Activated naive CD4-positive, alpha-beta T cell treated with anti-CD3 and anti-CD28 coated beads for 36 hours (primary cell): Measurements from ENCODE around the gene SERINC3. TPM values are rescaled to one million over a fixed set of nuclear protein-coding genes. Genes with fewer than 3 reads are reported as not detected.

Experiments
- CTCF ChIA-PET: fragments of 350-600 bp; sonication (Branson Sonifier 250); formaldehyde crosslinking; loops from one replicate; lab custom pipeline; 2021; ENCODE audit warnings: antibody characterized with exemption; lab: Charles Lee
- DNase-seq: peaks from one replicate; pipeline ENCODE4 v3.0.0-alpha.2; 2020
- H3K27ac Mint-ChIP-seq: one replicate; pipeline ENCODE4 v1.8.0; 2021; ENCODE audit warnings: mild to moderate bottlenecking, mixed read lengths
- H3K27me3 Mint-ChIP-seq: one replicate; pipeline ENCODE4 v1.8.0; 2021; ENCODE audit warnings: low read depth, mixed read lengths
- H3K36me3 Mint-ChIP-seq: one replicate; pipeline ENCODE4 v1.8.0; 2021; ENCODE audit warnings: low read depth, mixed read lengths
- H3K4me1 Mint-ChIP-seq: one replicate; pipeline ENCODE4 v1.8.0; 2021; ENCODE audit warnings: low read depth, mixed read lengths
- H3K4me3 Mint-ChIP-seq: one replicate; pipeline ENCODE4 v1.8.0; 2021; ENCODE audit warnings: mild to moderate bottlenecking, moderate library complexity, mixed read lengths
- H3K9me3 Mint-ChIP-seq: one replicate; pipeline ENCODE4 v1.8.0; 2021; ENCODE audit warnings: mixed read lengths
- intact Hi-C: fragments of 100-400 bp; cut with micrococcal nuclease; formaldehyde crosslinking; loops from one replicate; pipeline ENCODE4 v1.15.1; 2023
- total RNA-seq, 2 experiments: library from RNA; stranded (reverse); gene quantifications; one replicate each; pipeline ENCODE4 v1.2.3, GENCODE V29; 2021

The SERINC3 gene
- total RNA-seq, 2 experiments from 2014 or later = 48.7 to 50.2 TPM

GRCh38 chr20:44488551-44488950, 33.3 kb downstream of the SERINC3 start:
- DNase-seq = no peak
- no peaks in the 10 kb centered on the region for H3K9me3 Mint-ChIP-seq
- H3K4me1 Mint-ChIP-seq = peaks cover 6% of the 10 kb centered on the region
- CTCF ChIA-PET = no interaction called here
- H3K27ac Mint-ChIP-seq = peak overlapping the region; percentile 52
- H3K4me3 Mint-ChIP-seq = no peak overlapping the region
- peaks cover 28% of the 10 kb centered on the region for H3K36me3 Mint-ChIP-seq
- intact Hi-C loops = no loop called here
- H3K27me3 Mint-ChIP-seq = no peaks in the 10 kb centered on the region

GRCh38 chr20:44485830-44486198, 36.1 kb downstream of the SERINC3 start:
- H3K4me1 Mint-ChIP-seq = peaks cover 6% of the 10 kb centered on the region
- H3K4me3 Mint-ChIP-seq = no peak overlapping the region
- peaks cover 33% of the 10 kb centered on the region for H3K36me3 Mint-ChIP-seq
- no peaks in the 10 kb centered on the region for H3K27me3 Mint-ChIP-seq
- H3K9me3 Mint-ChIP-seq = no peaks in the 10 kb centered on the region
- H3K27ac Mint-ChIP-seq = peak overlapping the region; percentile 13
- CTCF ChIA-PET = no interaction called here
- intact Hi-C loops = no loop called here
- no peak for DNase-seq

- peaks cover 6% of the 10 kb centered on the region for H3K4me1 Mint-ChIP-seq
- intact Hi-C loops = no loop called here
- DNase-seq = no peak
- no peaks in the 10 kb centered on the region for H3K9me3 Mint-ChIP-seq
- no peaks in the 10 kb centered on the region for H3K27me3 Mint-ChIP-seq
- H3K27ac Mint-ChIP-seq = peak overlapping the region; percentile 13
- peaks cover 35% of the 10 kb centered on the region for H3K36me3 Mint-ChIP-seq
- H3K4me3 Mint-ChIP-seq = no peak overlapping the region
- CTCF ChIA-PET = no interaction called here
These were observed 36.6 kb downstream of the SERINC3 start for GRCh38 chr20:44485078-44485829.

- H3K4me1 Mint-ChIP-seq = peaks cover 6% of the 10 kb centered on the region
- H3K27ac Mint-ChIP-seq = no peak overlapping the region
- peaks cover 23% of the 10 kb centered on the region for H3K36me3 Mint-ChIP-seq
- no peak overlapping the region for H3K4me3 Mint-ChIP-seq
- H3K27me3 Mint-ChIP-seq = no peaks in the 10 kb centered on the region
- no peak for DNase-seq
- intact Hi-C loops = no loop called here
- H3K9me3 Mint-ChIP-seq = no peaks in the 10 kb centered on the region
- CTCF ChIA-PET = interaction anchor here (0.7 kb wide), 1 partner anchor 127 kb away, joined by 3 read pairs; no protein-coding TSS in a partner anchor
These were observed 38.8 kb downstream of the SERINC3 start for GRCh38 chr20:44483112-44483511.

GRCh38 chr20:44481719-44482416, 40.0 kb downstream of the SERINC3 start:
- CTCF ChIA-PET = no interaction called here
- H3K27ac Mint-ChIP-seq = no peak overlapping the region

GRCh38 chr20:44480097-44480496, 41.8 kb downstream of the SERINC3 start:
- no peaks in the 10 kb centered on the region for H3K27me3 Mint-ChIP-seq

More at GRCh38 chr20:44481719-44482416, 40.0 kb downstream of the SERINC3 start:
- Mint-ChIP-seq H3K27me3 (no peaks in the 10 kb centered on the region), H3K4me3 (no peak overlapping the region), H3K36me3 (peaks cover 21% of the 10 kb centered on the region), H3K4me1 (peaks cover 10% of the 10 kb centered on the region), H3K9me3 (no peaks in the 10 kb centered on the region)
- intact Hi-C loops = no loop called here
- no peak for DNase-seq

GRCh38 chr20:44479643-44480042, 42.2 kb downstream of the SERINC3 start:
- Mint-ChIP-seq H3K27me3 (no peaks in the 10 kb centered on the region), H3K27ac (no peak overlapping the region), H3K9me3 (no peaks in the 10 kb centered on the region), H3K4me3 (no peak overlapping the region), H3K4me1 (peaks cover 20% of the 10 kb centered on the region), H3K36me3 (peaks cover 17% of the 10 kb centered on the region)
- intact Hi-C loops = loop anchor here (5.0 kb wide), 3 partner anchors 118 to 193 kb away; partner anchors contain the start of gene FITM2
- CTCF ChIA-PET = interaction anchor here (0.6 kb wide), 1 partner anchor 31 kb away, joined by 3 read pairs; no protein-coding TSS in a partner anchor
- no peak for DNase-seq

More at GRCh38 chr20:44480097-44480496, 41.8 kb downstream of the SERINC3 start:
- H3K4me1 Mint-ChIP-seq = peaks cover 19% of the 10 kb centered on the region
- H3K4me3 Mint-ChIP-seq = no peak overlapping the region
- intact Hi-C loops = no loop called here
- no peak overlapping the region for H3K27ac Mint-ChIP-seq
- DNase-seq = no peak
- no peaks in the 10 kb centered on the region for H3K9me3 Mint-ChIP-seq
- peaks cover 17% of the 10 kb centered on the region for H3K36me3 Mint-ChIP-seq
- CTCF ChIA-PET = no interaction called here

GRCh38 chr20:44478206-44478605, 43.7 kb downstream of the SERINC3 start:
- Mint-ChIP-seq H3K36me3 (peaks cover 13% of the 10 kb centered on the region), H3K27ac (no peak overlapping the region), H3K9me3 (no peaks in the 10 kb centered on the region), H3K4me1 (peaks cover 20% of the 10 kb centered on the region), H3K4me3 (no peak overlapping the region), H3K27me3 (no peaks in the 10 kb centered on the region)
- DNase-seq = no peak
- CTCF ChIA-PET = interaction anchor here (0.8 kb wide), 1 partner anchor 125 kb away, joined by 4 read pairs; no protein-coding TSS in a partner anchor
- intact Hi-C loops = loop anchor here (5.0 kb wide), 3 partner anchors 119 to 194 kb away; partner anchors contain the start of gene FITM2

GRCh38 chr20:44477151-44477550, 44.7 kb downstream of the SERINC3 start:
- Mint-ChIP-seq H3K27ac (no peak overlapping the region), H3K9me3 (no peaks in the 10 kb centered on the region), H3K36me3 (peaks cover 11% of the 10 kb centered on the region), H3K4me1 (peaks cover 20% of the 10 kb centered on the region), H3K4me3 (peak overlapping the region; percentile 95), H3K27me3 (no peaks in the 10 kb centered on the region)
- intact Hi-C loops = loop anchor here (5.0 kb wide), 3 partner anchors 120 to 195 kb away; partner anchors contain the start of gene FITM2
- no peak for DNase-seq
- CTCF ChIA-PET = interaction anchor here (0.8 kb wide), 1 partner anchor 126 kb away, joined by 4 read pairs; no protein-coding TSS in a partner anchor

GRCh38 chr20:44475694-44476560, 45.9 kb downstream of the SERINC3 start, which contains the start of gene TTPAL:
TSS of gene TTPAL (plus strand) at chr20:44475874. CDS start at chr20:44480000, 4,126 bp downstream.
- Mint-ChIP-seq H3K27me3 (no peaks in the 10 kb centered on the region), H3K36me3 (peaks cover 3% of the 10 kb centered on the region), H3K9me3 (no peaks in the 10 kb centered on the region), H3K4me3 (peak within 1 kb of the TSS; percentile 95), H3K27ac (peak within 1 kb of the TSS; percentile 96), H3K4me1 (peaks cover 20% of the 10 kb centered on the region)
- CTCF ChIA-PET = interaction anchor here (0.6 to 1.9 kb wide), 8 partner anchors 14 to 257 kb away, joined by 3 to 26 read pairs (median 4); partner anchors contain the start of gene SERINC3
- intact Hi-C loops = loop anchor here (1.0 to 5.0 kb wide), 7 partner anchors 19 to 266 kb away; partner anchors contain the start of genes FITM2, OSER1 and SERINC3
- peak; percentile 92 for DNase-seq

- Mint-ChIP-seq H3K9me3 (no peaks in the 10 kb centered on the region), H3K27me3 (no peaks in the 10 kb centered on the region), H3K4me1 (peaks cover 20% of the 10 kb centered on the region), H3K36me3 (no peaks in the 10 kb centered on the region), H3K27ac (peak overlapping the region; percentile 96), H3K4me3 (peak overlapping the region; percentile 95)
- no peak for DNase-seq
- CTCF ChIA-PET = interaction anchor here (0.6 to 1.9 kb wide), 8 partner anchors 14 to 256 kb away, joined by 3 to 26 read pairs (median 4); partner anchors contain the start of gene SERINC3
- intact Hi-C loops = loop anchor here (1.0 to 5.0 kb wide), 6 partner anchors 47 to 265 kb away; partner anchors contain the start of genes FITM2, OSER1 and SERINC3
These were observed 46.5 kb downstream of the SERINC3 start for GRCh38 chr20:44475372-44475693.
